HuH-7.5 (cell line): Measurements from ENCODE around the gene HEYL.
"Not testable (repeated sequence)": the region's sequence is repeated elsewhere in the genome, so short reads cannot be mapped to it uniquely, and the experiment has no call there.

Experiments
- DNase-seq: peaks from one replicate; pipeline ENCODE4 v3.0.0; 2011; ENCODE audit warnings: low spot score

The HEYL gene

GRCh38 chr1:39601667-39602255 lies 37.7 kb downstream of the HEYL start:
- DNase-seq, result not testable (repeated sequence)

- DNase-seq, result no peak
Measured at GRCh38 chr1:39596163-39596562, 43.3 kb downstream of the HEYL start.

DNA sequence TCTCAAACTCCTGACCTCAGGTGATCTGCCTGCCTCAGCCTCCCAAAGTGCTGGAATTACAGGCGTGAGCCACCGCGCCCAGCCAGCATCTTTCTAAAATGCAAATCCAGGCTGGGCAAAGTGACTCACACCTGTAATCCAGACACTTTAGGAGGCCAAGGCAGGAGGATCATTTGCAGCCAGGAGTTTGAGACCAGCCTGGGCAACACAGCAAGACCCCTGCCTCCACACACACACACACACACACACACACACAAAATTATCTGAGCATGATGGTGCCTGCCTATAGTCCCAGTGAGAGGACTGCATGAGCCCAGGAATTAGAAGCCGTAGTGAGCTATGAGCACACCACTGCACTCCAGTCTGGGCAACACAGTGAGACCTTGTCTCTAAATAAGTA lies 46.1 kb downstream of the HEYL start:
- DNase-seq, result no peak

GRCh38 chr1:39592069-39592468 lies 47.4 kb downstream of the HEYL start:
- no peak for DNase-seq

DNA sequence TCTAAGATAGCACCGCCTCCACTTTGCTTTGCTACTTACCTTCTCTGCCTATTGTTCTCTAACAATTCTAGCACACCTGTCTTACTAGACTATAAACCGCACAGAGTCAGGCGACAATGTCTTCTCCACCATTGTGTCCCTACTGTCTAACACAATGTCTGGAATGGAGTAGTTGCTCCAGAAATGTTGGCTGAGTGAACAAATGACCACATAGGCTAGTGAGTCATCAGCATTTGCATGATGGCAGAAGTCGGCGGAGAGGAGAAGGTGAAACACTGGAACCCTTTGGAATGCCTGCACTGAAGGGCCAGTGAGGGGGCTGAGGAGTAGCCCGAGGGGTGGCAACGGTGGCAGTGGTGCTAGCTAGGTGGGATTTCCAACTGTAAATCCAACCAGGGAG lies 48.9 kb downstream of the HEYL start:
- DNase-seq, result no peak

DNA sequence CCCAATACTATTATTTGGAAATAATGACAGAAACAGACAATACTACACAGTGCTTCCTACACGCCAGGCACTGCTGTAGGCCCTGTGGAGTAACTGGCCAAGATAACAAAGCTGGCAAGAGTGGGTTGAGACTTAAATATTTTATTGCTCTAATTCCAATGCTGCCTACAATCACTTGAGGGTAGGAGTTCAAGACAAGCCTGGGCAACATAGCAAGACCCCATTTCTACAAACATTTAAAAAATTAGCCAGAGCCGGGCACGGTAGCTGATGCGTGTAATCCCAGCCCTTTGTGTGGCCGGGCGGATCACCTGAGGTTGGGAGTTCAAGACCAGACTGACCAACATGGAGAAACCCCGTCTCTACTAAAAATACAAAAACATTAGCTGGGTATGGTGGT lies 53.5 kb downstream of the HEYL start:
- no peak for DNase-seq

GRCh38 chr1:39576016-39576657 lies 63.3 kb downstream of the HEYL start:
- DNase-seq, result no peak

- DNase-seq, result no peak
Measured at GRCh38 chr1:39575191-39576015, 64.0 kb downstream of the HEYL start.

DNA sequence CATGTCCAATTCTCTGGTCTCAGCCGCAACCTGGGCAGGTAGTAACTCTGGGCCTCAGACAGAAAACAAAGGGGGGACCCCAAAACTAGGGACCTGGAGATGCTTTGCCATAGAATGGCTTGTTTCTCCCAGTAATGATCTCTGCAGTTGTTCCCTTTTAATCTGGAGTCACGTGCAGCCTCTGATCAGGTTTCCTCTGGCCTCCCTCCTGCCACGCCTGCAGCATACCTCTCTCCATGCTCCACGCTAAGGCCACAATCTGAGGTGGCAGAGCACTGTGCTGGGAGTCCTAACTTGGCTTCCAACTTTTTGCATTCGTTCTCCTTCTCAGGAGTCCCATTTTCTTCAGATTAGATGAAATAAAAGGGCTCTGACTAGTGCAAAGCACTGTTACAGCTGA lies 64.8 kb downstream of the HEYL start:
- DNase-seq, result no peak
